Osteocyte (in vitro differentiated cells): ENCODE measurements around the gene PI4KA. TPM values are rescaled to one million over a fixed set of nuclear protein-coding genes. Genes with fewer than 3 reads are reported as not detected.
"Not testable (repeated sequence)": the region's sequence is repeated elsewhere in the genome, so short reads cannot be mapped to it uniquely, and the experiment has no call there.

Source experiments
- DNase-seq: peaks from one replicate; pipeline ENCODE4 v3.0.0; 2021; ENCODE audit warnings: mixed read lengths; ENCODE audit not compliant: unreplicated experiment; ENCODE audit errors: extremely low spot score
- H3K27ac Mint-ChIP-seq: one replicate; pipeline ENCODE4 v1.8.0; 2021; ENCODE audit warnings: mild to moderate bottlenecking, mixed read lengths; ENCODE audit not compliant: unreplicated experiment
- H3K27me3 Mint-ChIP-seq: one replicate; pipeline ENCODE4 v1.8.0; 2021; ENCODE audit warnings: mixed read lengths; ENCODE audit not compliant: unreplicated experiment
- H3K36me3 Mint-ChIP-seq: one replicate; pipeline ENCODE4 v1.8.0; 2021; ENCODE audit warnings: mixed read lengths; ENCODE audit not compliant: unreplicated experiment
- H3K4me1 Mint-ChIP-seq: one replicate; pipeline ENCODE4 v1.8.0; 2021; ENCODE audit warnings: mixed read lengths; ENCODE audit not compliant: unreplicated experiment
- H3K4me3 Mint-ChIP-seq: one replicate; pipeline ENCODE4 v1.8.0; 2021; ENCODE audit warnings: mild to moderate bottlenecking, moderate library complexity, mixed read lengths; ENCODE audit not compliant: unreplicated experiment
- H3K9me3 Mint-ChIP-seq: one replicate; pipeline ENCODE4 v1.8.0; 2021; ENCODE audit warnings: mixed read lengths; ENCODE audit not compliant: unreplicated experiment
- CTCF ChIP-seq: fragments of 200-600 bp; sonication (generic); IDR thresholded peaks from 2 replicates; pipeline ENCODE4 v1.5.0; 2021; ENCODE audit warnings: antibody characterized with exemption, mild to moderate bottlenecking, moderate library complexity
- total RNA-seq: library from RNA; stranded (reverse); gene quantifications from 2 replicates; pipeline ENCODE4 v1.2.1, GENCODE V29; 2021

Gene PI4KA
- total RNA-seq, 1 donor from 2014 or later = 108 TPM

- H3K4me1 Mint-ChIP-seq, H3K27ac Mint-ChIP-seq, H3K9me3 Mint-ChIP-seq, H3K4me3 Mint-ChIP-seq, H3K36me3 Mint-ChIP-seq: not testable (repeated sequence)
- H3K27me3 Mint-ChIP-seq = peaks cover 30% of the 10 kb centered on the region
- peak; percentile 85 for DNase-seq
Observed at GRCh38 chr22:20668226-20668625, 190.4 kb downstream of the PI4KA start.

DNA sequence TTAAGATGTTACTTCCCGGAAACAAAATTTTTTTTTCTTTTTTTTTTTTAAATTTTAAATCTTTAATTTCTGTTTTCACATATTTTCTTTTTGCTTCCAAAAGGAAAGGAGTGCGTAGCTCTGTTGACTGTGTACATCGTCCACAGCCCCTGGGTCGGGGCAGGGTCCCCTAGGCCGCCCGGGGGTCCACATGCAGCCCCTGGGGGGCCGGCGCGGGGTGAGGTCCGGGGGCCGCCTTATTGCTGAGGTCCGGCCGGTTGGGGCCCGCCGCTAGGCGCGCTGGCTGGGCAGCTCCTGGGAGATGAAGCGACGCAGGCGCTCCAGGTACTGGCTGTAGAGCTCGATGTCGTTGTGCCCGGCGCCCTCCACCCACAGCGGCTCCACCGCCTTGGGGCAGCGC, 191.1 kb downstream of the PI4KA start:
- not testable (repeated sequence) for H3K9me3 Mint-ChIP-seq, H3K36me3 Mint-ChIP-seq, H3K4me3 Mint-ChIP-seq, H3K4me1 Mint-ChIP-seq, H3K27ac Mint-ChIP-seq
- peaks cover 32% of the 10 kb centered on the region for H3K27me3 Mint-ChIP-seq
- DNase-seq = peak; percentile 57

DNA sequence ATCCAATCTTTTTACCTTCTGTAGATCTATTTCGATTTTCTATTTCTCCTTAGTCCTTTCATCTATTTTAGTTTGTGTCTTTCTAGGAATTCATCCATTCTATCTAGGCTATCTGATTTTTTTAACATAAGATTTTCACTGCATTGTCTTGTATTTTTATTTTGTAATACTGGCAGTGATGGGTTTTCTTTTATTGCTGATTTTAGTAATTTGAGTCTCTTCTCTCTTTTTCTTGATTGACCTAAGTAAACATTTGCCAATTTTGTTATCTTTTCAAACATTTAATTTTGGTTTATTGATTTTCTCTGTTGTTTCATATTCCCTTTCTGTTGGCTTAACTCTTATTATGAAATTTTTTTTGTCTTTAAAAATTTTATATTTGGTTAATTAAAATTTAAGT, 192.1 kb downstream of the PI4KA start:
- Mint-ChIP-seq H3K9me3 (peaks cover 8% of the 10 kb centered on the region), H3K27me3 (peaks cover 31% of the 10 kb centered on the region), H3K4me1 (no peaks in the 10 kb centered on the region), H3K27ac (no peak overlapping the region), H3K4me3 (no peak overlapping the region), H3K36me3 (no peaks in the 10 kb centered on the region)
- DNase-seq = no peak
- TF ChIP-seq CTCF = no peak

DNA sequence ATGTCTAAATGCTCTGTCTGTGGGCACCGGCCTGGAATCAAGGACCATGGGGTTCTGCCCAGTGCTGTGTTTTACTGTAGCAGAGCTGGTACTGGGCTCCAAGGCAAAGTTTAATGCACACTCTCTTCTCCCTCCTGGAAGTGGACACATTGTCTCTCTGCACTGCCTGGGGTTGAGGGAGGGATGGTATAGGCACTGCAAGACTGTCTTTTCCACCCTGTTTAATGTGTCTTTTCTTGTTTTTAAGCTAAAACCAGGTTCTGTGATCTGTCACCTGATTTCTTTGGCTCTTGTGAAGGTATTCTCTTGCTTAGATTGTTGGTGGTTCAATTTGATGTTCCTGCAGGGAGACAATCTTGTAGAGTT, 194.0 kb downstream of the PI4KA start:
- Mint-ChIP-seq H3K9me3 (peaks cover 8% of the 10 kb centered on the region), H3K27me3 (peaks cover 47% of the 10 kb centered on the region), H3K27ac (no peak overlapping the region), H3K36me3 (no peaks in the 10 kb centered on the region), H3K4me1 (no peaks in the 10 kb centered on the region), H3K4me3 (no peak overlapping the region)
- no peak for TF ChIP-seq CTCF
- DNase-seq = no peak

DNA sequence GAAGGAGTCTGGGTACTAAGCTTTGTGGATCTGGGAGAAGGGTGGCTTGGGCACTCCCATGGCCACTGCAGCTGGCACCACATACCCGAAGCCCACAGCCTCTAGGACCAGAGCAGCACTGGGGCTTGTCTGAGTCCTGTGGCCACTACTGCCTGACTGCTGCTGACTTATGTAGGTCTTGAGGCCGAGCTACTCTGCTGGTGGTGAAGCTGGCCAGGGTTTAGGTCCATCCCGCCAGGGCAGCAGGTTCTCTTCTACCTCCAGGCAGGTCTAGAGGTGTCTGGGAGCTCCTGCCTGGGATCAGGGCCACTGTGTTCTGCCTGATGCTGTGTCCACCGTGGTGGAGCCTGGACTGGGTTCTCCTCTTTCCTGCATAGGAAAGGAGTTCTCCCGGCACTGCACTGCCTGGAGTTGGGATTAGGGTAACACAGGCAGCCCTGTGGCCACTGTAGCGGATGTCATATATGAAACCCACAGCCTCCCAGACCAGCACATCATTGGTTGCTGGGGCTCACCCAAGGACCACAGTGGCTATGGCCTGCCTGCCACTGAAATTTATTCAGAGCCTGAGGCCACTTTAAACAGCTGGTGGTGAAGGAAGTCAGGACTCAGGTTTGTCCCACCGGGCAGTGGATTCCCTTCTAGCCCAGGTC, 194.5 kb downstream of the PI4KA start:
- Mint-ChIP-seq H3K9me3 (peaks cover 8% of the 10 kb centered on the region), H3K36me3 (no peaks in the 10 kb centered on the region), H3K4me1 (no peaks in the 10 kb centered on the region), H3K27me3 (peaks cover 52% of the 10 kb centered on the region), H3K27ac (no peak overlapping the region), H3K4me3 (no peak overlapping the region)
- peak; percentile 67 for DNase-seq
- no peak for TF ChIP-seq CTCF

DNA sequence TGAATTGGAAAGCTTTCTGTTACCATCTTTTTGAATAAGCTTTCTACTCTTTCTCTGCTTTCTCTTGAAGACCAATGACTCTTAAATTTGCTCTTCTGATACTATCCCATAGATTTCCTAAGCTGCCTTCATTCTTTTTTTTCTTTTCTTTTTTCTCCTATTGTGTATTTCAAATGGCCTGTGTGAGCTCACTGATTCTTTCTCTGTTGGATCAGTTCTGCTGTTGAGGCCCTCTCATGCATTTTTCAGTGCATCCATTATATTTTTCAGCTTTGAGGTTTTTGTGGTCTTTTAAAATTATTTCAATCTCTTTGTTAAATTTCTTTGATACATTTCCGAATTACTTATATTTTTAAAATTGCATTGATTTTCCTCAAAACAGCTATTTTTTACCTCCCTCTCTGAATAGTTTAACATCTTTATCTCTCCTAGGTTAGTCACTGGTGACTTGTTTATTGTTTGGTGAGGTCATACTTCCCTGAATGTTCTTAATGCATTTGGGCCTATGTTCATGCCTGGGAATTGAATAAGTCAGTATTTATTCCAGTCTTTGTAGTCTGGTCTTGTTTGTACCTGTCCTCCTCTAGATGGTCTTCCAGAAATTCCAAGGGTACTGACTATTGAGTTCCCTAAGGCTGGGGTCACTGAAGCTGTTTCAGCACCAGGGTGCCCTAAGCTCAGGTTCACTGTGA, 195.3 kb downstream of the PI4KA start:
- peaks cover 8% of the 10 kb centered on the region for H3K9me3 Mint-ChIP-seq
- H3K27ac Mint-ChIP-seq = no peak overlapping the region
- TF ChIP-seq CTCF = no peak
- H3K36me3 Mint-ChIP-seq = no peaks in the 10 kb centered on the region
- H3K4me1 Mint-ChIP-seq = no peaks in the 10 kb centered on the region
- H3K27me3 Mint-ChIP-seq = peaks cover 60% of the 10 kb centered on the region
- no peak overlapping the region for H3K4me3 Mint-ChIP-seq
- no peak for DNase-seq

DNA sequence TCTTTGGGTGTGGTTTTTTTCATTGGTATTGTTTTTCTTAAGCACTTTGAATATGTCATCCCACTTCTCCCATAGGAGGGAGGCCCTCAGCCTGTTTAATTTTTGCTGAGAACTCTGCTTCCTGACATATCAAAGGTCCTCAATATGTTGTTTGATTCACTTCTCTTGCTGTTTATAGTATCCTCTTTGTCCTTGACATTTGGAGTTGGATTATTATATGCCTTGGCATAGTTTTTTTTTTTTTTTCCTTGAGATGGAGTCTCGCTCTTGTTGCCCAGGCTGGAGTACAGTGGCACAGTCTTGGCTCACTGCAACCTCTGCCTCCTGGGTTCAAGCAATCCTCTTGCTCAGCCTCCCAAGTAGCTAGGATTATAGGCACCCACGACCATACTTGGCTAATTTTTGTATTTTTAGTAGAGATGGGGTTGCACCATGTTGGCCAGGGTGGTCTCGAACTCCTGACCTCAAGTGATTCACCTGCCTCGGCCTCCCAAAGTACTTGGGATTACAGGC, 196.0 kb downstream of the PI4KA start:
- H3K36me3 Mint-ChIP-seq, H3K4me3 Mint-ChIP-seq, H3K9me3 Mint-ChIP-seq, H3K27ac Mint-ChIP-seq, H3K4me1 Mint-ChIP-seq: not testable (repeated sequence)
- H3K27me3 Mint-ChIP-seq = peaks cover 66% of the 10 kb centered on the region
- DNase-seq = peak; percentile 38
